Thoracic aorta (tissue), 2 donors: Measurements from ENCODE around the gene ZNF30. TPM values are rescaled to one million over a fixed set of nuclear protein-coding genes. Genes with fewer than 3 reads are reported as not detected.

Source experiments
- ATAC-seq: fragments of 150-250 bp; one replicate; pipeline ENCODE4 v1.8.0; 2017; ENCODE audit warnings: low read depth; ENCODE audit not compliant: insufficient number of reproducible peaks, low FRiP score
- DNase-seq: peaks from one replicate; pipeline ENCODE4 v3.0.0-alpha.2; 2020; ENCODE audit warnings: low spot score
- H3K27ac ChIP-seq, 2 donors: fragments of 200-600 bp; sonication (generic); 1 replicate in 1 of 2; 2 replicates in 1 of 2; pipeline ENCODE4 v1.5.1; 2016; ENCODE audit warnings: mild to moderate bottlenecking in 2 of 2, moderate library complexity in 2 of 2
- H3K27me3 ChIP-seq: fragments of 200-600 bp; sonication (generic); replicated peaks from 2 replicates; pipeline ENCODE4 v1.6.0; 2016; ENCODE audit warnings: mild to moderate bottlenecking; ENCODE audit not compliant: insufficient read depth
- H3K36me3 ChIP-seq: fragments of 200-600 bp; sonication (generic); one replicate; pipeline ENCODE4 v1.5.1; 2016
- H3K4me1 ChIP-seq, 2 donors: fragments of 200-600 bp; sonication (generic); 1 replicate in 1 of 2; 2 replicates in 1 of 2; pipeline versions ENCODE4 v1.5.1 to v1.6.0; 2016; ENCODE audit warnings: low read depth in 2 of 2, mild to moderate bottlenecking in 1 of 2; ENCODE audit not compliant: control insufficient read depth in 1 of 2
- H3K4me3 ChIP-seq: fragments of 200-600 bp; sonication (generic); 2 replicates; pipeline ENCODE4 v1.5.1; 2016; ENCODE audit warnings: mild to moderate bottlenecking
- H3K9me3 ChIP-seq: fragments of 200-600 bp; sonication (generic); 2 replicates; pipeline ENCODE4 v1.5.1; 2016
- total RNA-seq, 2 donors: library from RNA; depleted of rRNA; stranded (reverse); fragments of >200 nt; gene quantifications; one replicate each; pipeline versions ENCODE4 v1.1.0 to v1.2.3, GENCODE V29; 2016
- TF ChIP-seq, protein P1 (sequence below): fragments of 200-600 bp; sonication (generic); IDR thresholded peaks from one replicate; pipeline ENCODE4 v1.5.1; 2019; ENCODE audit warnings: antibody characterized with exemption

The ZNF30 gene
- total RNA-seq, 2 donors from 2014 or later, result 1.5 to 1.7 TPM

GRCh38 chr19:34960940-34961679 is 34.4 kb downstream of the ZNF30 start:
- no peak for DNase-seq
- peaks cover 46% of the 10 kb centered on the region for H3K9me3 ChIP-seq
- no peak overlapping the region for H3K27ac ChIP-seq
- peaks cover 38% of the 10 kb centered on the region for H3K36me3 ChIP-seq
- H3K4me3 ChIP-seq, result no peak overlapping the region
- ATAC-seq, result no peak
- no peaks in the 10 kb centered on the region for H3K27me3 ChIP-seq
- peaks cover 8 to 23% of the 10 kb centered on the region in 2 donors for H3K4me1 ChIP-seq
- TF ChIP-seq, protein P1, sequence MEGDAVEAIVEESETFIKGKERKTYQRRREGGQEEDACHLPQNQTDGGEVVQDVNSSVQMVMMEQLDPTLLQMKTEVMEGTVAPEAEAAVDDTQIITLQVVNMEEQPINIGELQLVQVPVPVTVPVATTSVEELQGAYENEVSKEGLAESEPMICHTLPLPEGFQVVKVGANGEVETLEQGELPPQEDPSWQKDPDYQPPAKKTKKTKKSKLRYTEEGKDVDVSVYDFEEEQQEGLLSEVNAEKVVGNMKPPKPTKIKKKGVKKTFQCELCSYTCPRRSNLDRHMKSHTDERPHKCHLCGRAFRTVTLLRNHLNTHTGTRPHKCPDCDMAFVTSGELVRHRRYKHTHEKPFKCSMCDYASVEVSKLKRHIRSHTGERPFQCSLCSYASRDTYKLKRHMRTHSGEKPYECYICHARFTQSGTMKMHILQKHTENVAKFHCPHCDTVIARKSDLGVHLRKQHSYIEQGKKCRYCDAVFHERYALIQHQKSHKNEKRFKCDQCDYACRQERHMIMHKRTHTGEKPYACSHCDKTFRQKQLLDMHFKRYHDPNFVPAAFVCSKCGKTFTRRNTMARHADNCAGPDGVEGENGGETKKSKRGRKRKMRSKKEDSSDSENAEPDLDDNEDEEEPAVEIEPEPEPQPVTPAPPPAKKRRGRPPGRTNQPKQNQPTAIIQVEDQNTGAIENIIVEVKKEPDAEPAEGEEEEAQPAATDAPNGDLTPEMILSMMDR, result no peak

DNA sequence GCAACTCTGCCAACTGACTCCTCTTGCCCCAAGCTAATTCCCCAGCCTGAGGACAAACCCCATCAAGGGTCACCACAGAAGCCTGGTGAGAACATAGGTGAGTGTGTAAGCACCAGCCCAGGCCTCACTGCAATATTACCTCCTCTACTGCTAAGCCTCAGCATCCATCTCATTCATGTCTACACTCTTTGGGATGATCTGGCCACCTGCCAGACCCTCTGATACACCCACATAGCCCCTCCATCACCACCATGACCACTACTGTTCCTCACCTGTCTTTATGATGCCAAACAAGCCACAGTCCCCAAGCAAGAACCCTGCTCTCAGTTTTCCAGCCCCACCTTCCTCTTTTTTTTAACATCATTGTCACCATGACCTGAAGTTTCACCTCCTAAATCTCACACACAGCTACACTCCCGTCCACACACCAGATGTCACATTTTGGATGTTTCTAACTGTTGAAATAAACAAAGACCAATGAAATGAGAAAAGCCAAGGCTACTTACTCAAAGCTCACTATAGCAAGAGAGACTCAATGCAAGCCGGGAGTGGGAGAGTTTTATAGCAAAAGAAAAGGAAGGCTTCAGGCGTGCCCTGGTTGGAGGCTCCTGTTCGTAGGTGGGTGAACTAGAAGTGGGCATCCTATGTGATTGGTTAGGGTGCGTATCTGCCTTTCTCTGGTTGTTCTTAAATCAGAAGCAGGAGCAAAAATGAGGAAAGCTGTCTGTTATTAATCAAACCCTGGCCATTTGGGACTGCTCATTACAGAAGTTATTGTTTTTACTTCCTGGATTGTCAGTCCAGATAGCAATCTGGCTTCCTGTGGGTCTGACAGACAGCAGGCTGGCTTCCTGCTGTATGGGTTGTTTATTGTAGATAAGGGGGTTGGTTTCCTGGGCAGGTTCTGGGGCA is 35.3 kb downstream of the ZNF30 start:
- Histone ChIP-seq H3K36me3 (peaks cover 33% of the 10 kb centered on the region), H3K4me3 (peak overlapping the region; percentile 97), H3K4me1 (peaks cover 8 to 23% of the 10 kb centered on the region in 2 donors), H3K9me3 (peaks cover 39% of the 10 kb centered on the region), H3K27ac (no peak overlapping the region), H3K27me3 (no peaks in the 10 kb centered on the region)
- TF ChIP-seq, protein P1, result no peak
- DNase-seq, result no peak
- no peak for ATAC-seq

DNA sequence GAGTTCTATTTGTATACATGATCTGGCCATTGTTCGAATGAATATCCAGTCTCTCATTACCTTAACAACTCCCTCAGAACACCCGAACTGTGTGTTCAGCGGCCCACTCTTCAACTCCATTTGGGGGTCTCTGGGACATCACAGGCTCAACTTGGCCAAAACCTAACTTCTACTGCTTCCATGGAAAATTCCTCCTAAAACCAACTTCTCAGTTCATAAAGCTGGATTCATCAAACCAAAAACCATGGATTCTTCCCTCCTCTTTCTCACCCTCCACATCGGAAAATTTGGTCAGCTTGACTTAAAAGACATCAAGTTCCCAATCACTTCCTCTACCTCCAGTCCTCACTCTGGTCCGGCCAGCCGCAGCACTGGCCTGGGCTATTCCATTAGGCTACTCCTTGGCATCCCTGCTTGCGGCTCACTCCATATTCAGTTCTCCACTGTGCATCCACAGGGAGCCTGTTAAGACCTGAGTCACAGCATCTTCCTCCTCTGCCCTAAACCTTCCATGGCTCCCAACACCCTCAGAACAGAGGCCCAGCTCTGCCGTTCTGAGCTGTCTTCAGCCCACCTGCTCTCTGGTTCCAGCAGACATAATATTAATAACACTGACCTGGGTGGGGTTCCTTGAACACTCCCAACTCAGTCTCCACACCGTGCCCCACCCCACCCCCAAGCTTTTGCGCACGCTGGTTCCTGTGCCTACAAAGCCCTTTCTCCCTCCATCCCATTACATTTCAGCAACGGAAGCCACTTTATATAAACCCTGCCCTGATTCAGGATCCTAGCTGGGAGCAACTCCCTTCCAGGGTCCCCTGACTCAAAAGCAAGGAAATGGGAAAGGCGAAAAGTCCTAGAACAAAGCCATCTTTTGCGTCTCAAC is 36.2 kb downstream of the ZNF30 start:
- H3K9me3 ChIP-seq, result peaks cover 30% of the 10 kb centered on the region
- H3K27me3 ChIP-seq, result no peaks in the 10 kb centered on the region
- peak overlapping the region; percentile 97 for H3K4me3 ChIP-seq
- DNase-seq (no peak), ATAC-seq (no peak)
- H3K36me3 ChIP-seq, result peaks cover 26% of the 10 kb centered on the region
- TF ChIP-seq, protein P1, result no peak
- peaks cover 8 to 23% of the 10 kb centered on the region in 2 donors for H3K4me1 ChIP-seq
- H3K27ac ChIP-seq, result peak overlapping the region in 1 of 2 donors; percentile 35

GRCh38 chr19:34963573-34964406 is 37.1 kb downstream of the ZNF30 start, which contains the start of gene ZNF792:
Gene ZNF792, minus strand, starts transcription at chr19:34964229. Its CDS starts 567 bp downstream, at chr19:34963662.
- Histone ChIP-seq H3K27me3 (no peaks in the 10 kb centered on the region), H3K4me3 (peak within 1 kb of the TSS; percentile 97), H3K36me3 (peaks cover 18% of the 10 kb centered on the region), H3K9me3 (peaks cover 21% of the 10 kb centered on the region), H3K27ac (peak within 1 kb of the TSS in 1 of 2 donors; percentile 35), H3K4me1 (peaks cover 8 to 23% of the 10 kb centered on the region in 2 donors)
- DNase-seq, result no peak
- TF ChIP-seq, protein P1, result no peak
- ATAC-seq, result peak; percentile 39
